GM12801 (cell line): ENCODE measurements around the gene SLC35F3.

ENCODE experiments used
- TF ChIP-seq, protein P1 (sequence below): IDR thresholded peaks from one replicate; pipeline ENCODE4 v1.5.1; 2011; ENCODE audit warnings: control low read depth; ENCODE audit not compliant: insufficient read length; ENCODE audit errors: extremely low read depth

Gene SLC35F3

DNA sequence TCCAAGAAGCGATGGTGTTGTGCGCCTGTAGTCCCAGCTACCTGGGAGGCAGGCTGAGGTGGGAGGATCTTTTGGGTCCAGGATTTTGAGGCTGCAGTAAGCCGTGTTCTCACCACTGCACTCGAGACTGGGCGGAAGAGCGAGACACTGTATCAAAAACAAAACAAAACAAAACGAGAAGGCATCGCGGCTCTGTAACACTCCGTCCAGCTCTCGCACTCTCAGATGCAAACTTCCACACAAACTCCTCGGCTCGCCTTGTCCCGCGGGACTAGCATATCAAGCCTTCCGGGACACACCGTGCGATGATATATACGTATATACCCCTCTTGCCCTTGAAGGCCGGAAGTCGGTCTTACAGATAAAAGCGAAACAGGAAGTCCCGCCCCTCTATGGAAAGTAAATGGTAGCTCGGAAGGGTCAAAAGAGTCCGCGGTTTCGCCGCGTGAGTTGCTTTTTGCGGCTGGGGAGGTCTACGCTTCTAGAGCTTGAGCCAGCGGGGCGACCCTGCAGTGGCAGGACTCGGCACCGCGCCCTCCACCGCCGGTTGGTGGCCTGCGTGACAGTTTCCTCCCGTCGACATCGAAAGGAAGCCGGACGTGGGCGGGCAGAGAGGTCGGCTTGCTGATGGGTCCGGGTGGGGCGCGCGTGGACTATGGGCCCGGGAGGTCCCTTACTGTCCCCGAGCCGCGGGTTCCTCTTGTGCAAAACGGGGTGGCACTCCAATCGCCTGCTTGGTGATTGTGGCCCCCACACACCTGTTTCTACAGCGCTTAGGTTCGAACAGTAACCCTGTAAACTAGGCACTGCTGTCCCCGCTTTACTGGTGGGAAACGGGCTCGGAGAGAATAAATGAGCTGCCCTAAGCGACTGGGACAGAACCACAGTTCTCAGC, 468.8 kb downstream of the SLC35F3 start, which contains the start of gene COA6:
Gene COA6, plus strand, starts transcription at position 393 of the 895 bp plus-strand sequence. Its CDS starts 11 bp downstream, at position 404.
- TF ChIP-seq, protein P1, sequence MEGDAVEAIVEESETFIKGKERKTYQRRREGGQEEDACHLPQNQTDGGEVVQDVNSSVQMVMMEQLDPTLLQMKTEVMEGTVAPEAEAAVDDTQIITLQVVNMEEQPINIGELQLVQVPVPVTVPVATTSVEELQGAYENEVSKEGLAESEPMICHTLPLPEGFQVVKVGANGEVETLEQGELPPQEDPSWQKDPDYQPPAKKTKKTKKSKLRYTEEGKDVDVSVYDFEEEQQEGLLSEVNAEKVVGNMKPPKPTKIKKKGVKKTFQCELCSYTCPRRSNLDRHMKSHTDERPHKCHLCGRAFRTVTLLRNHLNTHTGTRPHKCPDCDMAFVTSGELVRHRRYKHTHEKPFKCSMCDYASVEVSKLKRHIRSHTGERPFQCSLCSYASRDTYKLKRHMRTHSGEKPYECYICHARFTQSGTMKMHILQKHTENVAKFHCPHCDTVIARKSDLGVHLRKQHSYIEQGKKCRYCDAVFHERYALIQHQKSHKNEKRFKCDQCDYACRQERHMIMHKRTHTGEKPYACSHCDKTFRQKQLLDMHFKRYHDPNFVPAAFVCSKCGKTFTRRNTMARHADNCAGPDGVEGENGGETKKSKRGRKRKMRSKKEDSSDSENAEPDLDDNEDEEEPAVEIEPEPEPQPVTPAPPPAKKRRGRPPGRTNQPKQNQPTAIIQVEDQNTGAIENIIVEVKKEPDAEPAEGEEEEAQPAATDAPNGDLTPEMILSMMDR: no peak

DNA sequence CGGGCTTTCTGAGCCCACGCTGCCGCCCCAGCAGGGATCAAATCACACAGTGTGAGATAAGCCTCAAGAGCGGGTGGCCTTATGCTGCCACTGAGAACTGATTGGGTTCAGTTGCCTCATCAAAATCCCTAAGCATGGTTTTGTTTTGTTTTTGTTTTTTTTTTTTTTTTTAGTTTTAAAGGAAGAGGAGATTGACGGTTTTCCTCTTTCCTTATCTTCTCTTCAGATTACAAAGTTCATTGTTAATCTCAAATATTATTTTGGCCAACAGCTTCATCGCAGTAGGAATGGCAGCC, 469.4 kb downstream of the SLC35F3 start:
- TF ChIP-seq, protein P1: no peak
